WTC11 (cell line): ENCODE measurements around the gene APOA1. TPM values are rescaled to one million over a fixed set of nuclear protein-coding genes. Genes with fewer than 3 reads are reported as not detected.

Source experiments
- ATAC-seq: fragments of 200-7000 bp; cut with Tn5 transposase; 2 replicates; pipeline ENCODE4 v1.10.0; 2021; ENCODE audit warnings: mild to moderate bottlenecking, moderate library complexity
- CTCF ChIA-PET: fragments of 300-600 bp; sonication (Branson Sonifier 250); formaldehyde crosslinking; loops from one replicate; lab custom pipeline; 2021; ENCODE audit warnings: antibody characterized with exemption; lab: Charles Lee
- POLR2A ChIA-PET: fragments of 350-600 bp; sonication (Branson Sonifier 250); formaldehyde crosslinking; loops from one replicate; lab custom pipeline; 2021; ENCODE audit warnings: antibody characterized with exemption; lab: Charles Lee
- DNase-seq: peaks from one replicate; pipeline ENCODE4 v3.0.0; 2021; ENCODE audit warnings: low spot score
- H3K27ac Mint-ChIP-seq: 2 replicates; pipeline ENCODE4 v1.8.0; 2021; ENCODE audit warnings: mixed read lengths
- H3K27me3 Mint-ChIP-seq: 2 replicates; pipeline ENCODE4 v1.8.0; 2021; ENCODE audit warnings: low read depth, mild to moderate bottlenecking, moderate library complexity, mixed read lengths
- H3K36me3 Mint-ChIP-seq: 2 replicates; pipeline ENCODE4 v1.8.0; 2021; ENCODE audit warnings: mixed read lengths
- H3K4me1 Mint-ChIP-seq: 2 replicates; pipeline ENCODE4 v1.8.0; 2022; ENCODE audit warnings: mixed read lengths
- H3K4me3 Mint-ChIP-seq: 2 replicates; pipeline ENCODE4 v1.8.0; 2021; ENCODE audit warnings: mild to moderate bottlenecking, moderate library complexity, mixed read lengths
- H3K9me3 Mint-ChIP-seq: 2 replicates; pipeline ENCODE4 v1.8.0; 2021; ENCODE audit warnings: mixed read lengths
- ATF1 ChIP-seq: sonication (generic); formaldehyde crosslinking; IDR thresholded peaks from 2 replicates; pipeline ENCODE4 v1.8.1; 2023; ENCODE audit warnings: mild to moderate bottlenecking, moderate library complexity, missing genetic modification reagents
- ELF4 ChIP-seq: sonication (generic); formaldehyde crosslinking; IDR thresholded peaks from 2 replicates; pipeline ENCODE4 v1.8.1; 2022; ENCODE audit warnings: low read depth, mild to moderate bottlenecking, moderate library complexity, missing genetic modification reagents
- ERG ChIP-seq: fragments of 250-450 bp; sonication (Bioruptor Pico); IDR thresholded peaks from 2 replicates; pipeline ENCODE4 v1.8.0; 2021; ENCODE audit warnings: mild to moderate bottlenecking
- ESRRA ChIP-seq: sonication (generic); formaldehyde crosslinking; IDR thresholded peaks from 2 replicates; pipeline ENCODE4 v1.8.1; 2022; ENCODE audit warnings: mild to moderate bottlenecking, missing genetic modification reagents, borderline replicate concordance
- FOXK1 ChIP-seq: sonication (generic); formaldehyde crosslinking; IDR thresholded peaks from 2 replicates; pipeline ENCODE4 v1.8.0; 2022; ENCODE audit warnings: mild to moderate bottlenecking, moderate library complexity, missing genetic modification reagents
- GRHL2 ChIP-seq: fragments of 250-450 bp; sonication (Bioruptor Pico); IDR thresholded peaks from 2 replicates; pipeline ENCODE4 v1.8.0; 2022; ENCODE audit warnings: mild to moderate bottlenecking, moderate library complexity; ENCODE audit not compliant: insufficient replicate concordance, severe bottlenecking
- HMGA2 ChIP-seq: fragments of 250-450 bp; sonication (Bioruptor Pico); IDR thresholded peaks from 2 replicates; pipeline ENCODE4 v1.4.0; 2021; ENCODE audit warnings: mild to moderate bottlenecking, moderate library complexity
- IRF1 ChIP-seq: sonication (generic); formaldehyde crosslinking; IDR thresholded peaks from 2 replicates; pipeline ENCODE4 v1.8.0; 2023; ENCODE audit warnings: missing genetic modification reagents
- SP1 ChIP-seq: sonication (generic); formaldehyde crosslinking; conservative IDR thresholded peaks from 2 replicates; pipeline ENCODE4 v1.8.1; 2022; ENCODE audit warnings: missing genetic modification reagents
- TEAD4 ChIP-seq: sonication (generic); formaldehyde crosslinking; IDR thresholded peaks from 2 replicates; pipeline ENCODE4 v1.8.0; 2022; ENCODE audit warnings: mild to moderate bottlenecking, missing genetic modification reagents
- TP53 ChIP-seq: sonication (generic); formaldehyde crosslinking; IDR thresholded peaks from 2 replicates; pipeline ENCODE4 v1.8.1; 2023; ENCODE audit warnings: mild to moderate bottlenecking, missing genetic modification reagents
- ZBTB21 ChIP-seq: sonication (generic); formaldehyde crosslinking; IDR thresholded peaks from 2 replicates; pipeline ENCODE4 v1.8.1; 2023; ENCODE audit warnings: mild to moderate bottlenecking, missing genetic modification reagents, borderline replicate concordance
- ZNF138 ChIP-seq: sonication (generic); formaldehyde crosslinking; conservative IDR thresholded peaks from 2 replicates; pipeline ENCODE4 v1.8.1; 2022; ENCODE audit warnings: mild to moderate bottlenecking, moderate library complexity, missing genetic modification reagents
- ZNF425 ChIP-seq: fragments of 250-450 bp; sonication (Bioruptor Pico); conservative IDR thresholded peaks from 2 replicates; pipeline ENCODE4 v1.9.0; 2021; ENCODE audit warnings: mild to moderate bottlenecking
- total RNA-seq: library from RNA; stranded (reverse); gene quantifications from 3 replicates; pipeline ENCODE4 v1.2.3, GENCODE V29; 2021
- TF ChIP-seq, protein P1 (sequence below): sonication (generic); formaldehyde crosslinking; IDR thresholded peaks from 2 replicates; pipeline ENCODE4 v1.8.0; 2022; ENCODE audit warnings: mild to moderate bottlenecking, missing genetic modification reagents
- TF ChIP-seq, protein P2 (sequence below): sonication (generic); formaldehyde crosslinking; conservative IDR thresholded peaks from 2 replicates; pipeline ENCODE4 v1.8.1; 2022; ENCODE audit warnings: mild to moderate bottlenecking, missing genetic modification reagents
- TF ChIP-seq, protein P3 (sequence below): sonication (generic); formaldehyde crosslinking; IDR thresholded peaks from 2 replicates; pipeline ENCODE4 v1.8.0; 2023; ENCODE audit warnings: missing genetic modification reagents, mild to moderate bottlenecking, borderline replicate concordance
- TF ChIP-seq, protein P4 (sequence below): sonication (generic); formaldehyde crosslinking; IDR thresholded peaks from 2 replicates; pipeline ENCODE4 v1.8.1; 2023; ENCODE audit warnings: mild to moderate bottlenecking, moderate library complexity, missing genetic modification reagents
- TF ChIP-seq, protein P5 (sequence below): sonication (generic); formaldehyde crosslinking; IDR thresholded peaks from 2 replicates; pipeline ENCODE4 v1.8.1; 2022; ENCODE audit warnings: mild to moderate bottlenecking, missing genetic modification reagents, moderate library complexity, borderline replicate concordance
- TF ChIP-seq, protein P6 (sequence below): fragments of 200-600 bp; IDR thresholded peaks from 2 replicates; pipeline ENCODE4 v1.8.0; 2022; ENCODE audit warnings: antibody characterized with exemption

APOA1 gene
- total RNA-seq, 1 experiment from 2014 or later: 2.1 TPM

DNA sequence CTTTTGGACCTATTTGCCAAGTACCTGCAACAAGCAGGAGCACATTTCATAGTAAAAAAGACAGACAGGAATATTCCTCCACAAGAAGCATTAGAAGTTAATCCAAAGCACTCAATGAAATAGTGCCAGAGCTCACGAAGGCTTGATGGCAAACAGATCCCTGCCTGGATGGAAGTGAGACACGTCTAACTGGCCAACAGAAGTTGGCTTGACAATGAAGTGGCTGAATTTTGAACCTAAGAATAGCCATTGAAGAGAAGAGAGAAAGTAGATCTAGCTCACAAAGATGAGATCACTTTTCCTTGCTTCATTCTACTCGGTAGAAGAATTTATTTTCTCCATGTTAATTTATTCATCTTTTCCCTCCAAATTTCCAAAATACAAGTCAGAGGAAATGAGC, 30.6 kb upstream of the APOA1 start (continued):
- TF ChIP-seq, protein P1, sequence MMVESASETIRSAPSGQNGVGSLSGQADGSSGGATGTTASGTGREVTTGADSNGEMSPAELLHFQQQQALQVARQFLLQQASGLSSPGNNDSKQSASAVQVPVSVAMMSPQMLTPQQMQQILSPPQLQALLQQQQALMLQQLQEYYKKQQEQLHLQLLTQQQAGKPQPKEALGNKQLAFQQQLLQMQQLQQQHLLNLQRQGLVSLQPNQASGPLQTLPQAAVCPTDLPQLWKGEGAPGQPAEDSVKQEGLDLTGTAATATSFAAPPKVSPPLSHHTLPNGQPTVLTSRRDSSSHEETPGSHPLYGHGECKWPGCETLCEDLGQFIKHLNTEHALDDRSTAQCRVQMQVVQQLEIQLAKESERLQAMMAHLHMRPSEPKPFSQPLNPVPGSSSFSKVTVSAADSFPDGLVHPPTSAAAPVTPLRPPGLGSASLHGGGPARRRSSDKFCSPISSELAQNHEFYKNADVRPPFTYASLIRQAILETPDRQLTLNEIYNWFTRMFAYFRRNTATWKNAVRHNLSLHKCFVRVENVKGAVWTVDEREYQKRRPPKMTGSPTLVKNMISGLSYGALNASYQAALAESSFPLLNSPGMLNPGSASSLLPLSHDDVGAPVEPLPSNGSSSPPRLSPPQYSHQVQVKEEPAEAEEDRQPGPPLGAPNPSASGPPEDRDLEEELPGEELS: no peak
- TF ChIP-seq, protein P2, sequence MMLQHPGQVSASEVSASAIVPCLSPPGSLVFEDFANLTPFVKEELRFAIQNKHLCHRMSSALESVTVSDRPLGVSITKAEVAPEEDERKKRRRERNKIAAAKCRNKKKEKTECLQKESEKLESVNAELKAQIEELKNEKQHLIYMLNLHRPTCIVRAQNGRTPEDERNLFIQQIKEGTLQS (CRISPR knock-in tag): no peak

- ATAC-seq: no peak
- H3K4me1 Mint-ChIP-seq: no peaks in the 10 kb centered on the region
- no peak overlapping the region for H3K27ac Mint-ChIP-seq
- peaks cover 45% of the 10 kb centered on the region for H3K36me3 Mint-ChIP-seq
- no peaks in the 10 kb centered on the region for H3K27me3 Mint-ChIP-seq
- DNase-seq: no peak
- ChIA-PET POLR2A (no interaction called here), CTCF (interaction anchor here (0.5 to 1.4 kb wide), 3 partner anchors 76 to 271 kb away, joined by 3 to 5 read pairs (median 3); partner anchors contain the start of gene APOA5)
- no peaks in the 10 kb centered on the region for H3K9me3 Mint-ChIP-seq
- H3K4me3 Mint-ChIP-seq: no peak overlapping the region
- TF ChIP-seq, protein P3, sequence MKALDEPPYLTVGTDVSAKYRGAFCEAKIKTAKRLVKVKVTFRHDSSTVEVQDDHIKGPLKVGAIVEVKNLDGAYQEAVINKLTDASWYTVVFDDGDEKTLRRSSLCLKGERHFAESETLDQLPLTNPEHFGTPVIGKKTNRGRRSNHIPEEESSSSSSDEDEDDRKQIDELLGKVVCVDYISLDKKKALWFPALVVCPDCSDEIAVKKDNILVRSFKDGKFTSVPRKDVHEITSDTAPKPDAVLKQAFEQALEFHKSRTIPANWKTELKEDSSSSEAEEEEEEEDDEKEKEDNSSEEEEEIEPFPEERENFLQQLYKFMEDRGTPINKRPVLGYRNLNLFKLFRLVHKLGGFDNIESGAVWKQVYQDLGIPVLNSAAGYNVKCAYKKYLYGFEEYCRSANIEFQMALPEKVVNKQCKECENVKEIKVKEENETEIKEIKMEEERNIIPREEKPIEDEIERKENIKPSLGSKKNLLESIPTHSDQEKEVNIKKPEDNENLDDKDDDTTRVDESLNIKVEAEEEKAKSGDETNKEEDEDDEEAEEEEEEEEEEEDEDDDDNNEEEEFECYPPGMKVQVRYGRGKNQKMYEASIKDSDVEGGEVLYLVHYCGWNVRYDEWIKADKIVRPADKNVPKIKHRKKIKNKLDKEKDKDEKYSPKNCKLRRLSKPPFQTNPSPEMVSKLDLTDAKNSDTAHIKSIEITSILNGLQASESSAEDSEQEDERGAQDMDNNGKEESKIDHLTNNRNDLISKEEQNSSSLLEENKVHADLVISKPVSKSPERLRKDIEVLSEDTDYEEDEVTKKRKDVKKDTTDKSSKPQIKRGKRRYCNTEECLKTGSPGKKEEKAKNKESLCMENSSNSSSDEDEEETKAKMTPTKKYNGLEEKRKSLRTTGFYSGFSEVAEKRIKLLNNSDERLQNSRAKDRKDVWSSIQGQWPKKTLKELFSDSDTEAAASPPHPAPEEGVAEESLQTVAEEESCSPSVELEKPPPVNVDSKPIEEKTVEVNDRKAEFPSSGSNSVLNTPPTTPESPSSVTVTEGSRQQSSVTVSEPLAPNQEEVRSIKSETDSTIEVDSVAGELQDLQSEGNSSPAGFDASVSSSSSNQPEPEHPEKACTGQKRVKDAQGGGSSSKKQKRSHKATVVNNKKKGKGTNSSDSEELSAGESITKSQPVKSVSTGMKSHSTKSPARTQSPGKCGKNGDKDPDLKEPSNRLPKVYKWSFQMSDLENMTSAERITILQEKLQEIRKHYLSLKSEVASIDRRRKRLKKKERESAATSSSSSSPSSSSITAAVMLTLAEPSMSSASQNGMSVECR (CRISPR knock-in tag): no peak
- TF ChIP-seq ZNF138 (CRISPR knock-in tag) (no peak), SP1 (no peak), FOXK1 (CRISPR knock-in tag) (no peak), ESRRA (CRISPR knock-in tag) (no peak), ZBTB21 (CRISPR knock-in tag) (no peak), ATF1 (CRISPR knock-in tag) (no peak), TEAD4 (CRISPR knock-in tag) (no peak), IRF1 (CRISPR knock-in tag) (no peak), TP53 (CRISPR knock-in tag) (no peak), HMGA2 (CRISPR knock-in tag) (no peak), GRHL2 (no peak), ZNF425 (CRISPR knock-in tag) (no peak), ERG (CRISPR knock-in tag) (no peak), ELF4 (CRISPR knock-in tag) (no peak)
- TF ChIP-seq, protein P4, sequence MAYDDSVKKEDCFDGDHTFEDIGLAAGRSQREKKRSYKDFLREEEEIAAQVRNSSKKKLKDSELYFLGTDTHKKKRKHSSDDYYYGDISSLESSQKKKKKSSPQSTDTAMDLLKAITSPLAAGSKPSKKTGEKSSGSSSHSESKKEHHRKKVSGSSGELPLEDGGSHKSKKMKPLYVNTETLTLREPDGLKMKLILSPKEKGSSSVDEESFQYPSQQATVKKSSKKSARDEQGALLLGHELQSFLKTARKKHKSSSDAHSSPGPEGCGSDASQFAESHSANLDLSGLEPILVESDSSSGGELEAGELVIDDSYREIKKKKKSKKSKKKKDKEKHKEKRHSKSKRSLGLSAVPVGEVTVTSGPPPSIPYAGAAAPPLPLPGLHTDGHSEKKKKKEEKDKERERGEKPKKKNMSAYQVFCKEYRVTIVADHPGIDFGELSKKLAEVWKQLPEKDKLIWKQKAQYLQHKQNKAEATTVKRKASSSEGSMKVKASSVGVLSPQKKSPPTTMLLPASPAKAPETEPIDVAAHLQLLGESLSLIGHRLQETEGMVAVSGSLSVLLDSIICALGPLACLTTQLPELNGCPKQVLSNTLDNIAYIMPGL (CRISPR knock-in tag): no peak
- TF ChIP-seq, protein P5, sequence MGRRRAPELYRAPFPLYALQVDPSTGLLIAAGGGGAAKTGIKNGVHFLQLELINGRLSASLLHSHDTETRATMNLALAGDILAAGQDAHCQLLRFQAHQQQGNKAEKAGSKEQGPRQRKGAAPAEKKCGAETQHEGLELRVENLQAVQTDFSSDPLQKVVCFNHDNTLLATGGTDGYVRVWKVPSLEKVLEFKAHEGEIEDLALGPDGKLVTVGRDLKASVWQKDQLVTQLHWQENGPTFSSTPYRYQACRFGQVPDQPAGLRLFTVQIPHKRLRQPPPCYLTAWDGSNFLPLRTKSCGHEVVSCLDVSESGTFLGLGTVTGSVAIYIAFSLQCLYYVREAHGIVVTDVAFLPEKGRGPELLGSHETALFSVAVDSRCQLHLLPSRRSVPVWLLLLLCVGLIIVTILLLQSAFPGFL (CRISPR knock-in tag): no peak
- TF ChIP-seq, protein P6, sequence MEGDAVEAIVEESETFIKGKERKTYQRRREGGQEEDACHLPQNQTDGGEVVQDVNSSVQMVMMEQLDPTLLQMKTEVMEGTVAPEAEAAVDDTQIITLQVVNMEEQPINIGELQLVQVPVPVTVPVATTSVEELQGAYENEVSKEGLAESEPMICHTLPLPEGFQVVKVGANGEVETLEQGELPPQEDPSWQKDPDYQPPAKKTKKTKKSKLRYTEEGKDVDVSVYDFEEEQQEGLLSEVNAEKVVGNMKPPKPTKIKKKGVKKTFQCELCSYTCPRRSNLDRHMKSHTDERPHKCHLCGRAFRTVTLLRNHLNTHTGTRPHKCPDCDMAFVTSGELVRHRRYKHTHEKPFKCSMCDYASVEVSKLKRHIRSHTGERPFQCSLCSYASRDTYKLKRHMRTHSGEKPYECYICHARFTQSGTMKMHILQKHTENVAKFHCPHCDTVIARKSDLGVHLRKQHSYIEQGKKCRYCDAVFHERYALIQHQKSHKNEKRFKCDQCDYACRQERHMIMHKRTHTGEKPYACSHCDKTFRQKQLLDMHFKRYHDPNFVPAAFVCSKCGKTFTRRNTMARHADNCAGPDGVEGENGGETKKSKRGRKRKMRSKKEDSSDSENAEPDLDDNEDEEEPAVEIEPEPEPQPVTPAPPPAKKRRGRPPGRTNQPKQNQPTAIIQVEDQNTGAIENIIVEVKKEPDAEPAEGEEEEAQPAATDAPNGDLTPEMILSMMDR: no peak
Observed at GRCh38 chr11:116867619-116868018, 30.2 kb upstream of the APOA1 start.
